ENCODE measurements around the gene SMIM45.

The SMIM45 gene

GRCh38 chr22:41940832-41941765 is 10.9 kb upstream of the SMIM45 start:
- intact Hi-C loops (cut with DNase I; ENCODE audit: low total_unique reads) = no loop called here
- H3K27ac ChIP-seq = peak overlapping the region; percentile 71 to 75
- DNase-seq (ENCODE audit: low spot score in 2 of 2) = peak; percentile 80 to 85
- no peak overlapping the region for H3K4me3 ChIP-seq
- no peaks in the 10 kb centered on the region for H3K36me3 ChIP-seq
- no peaks in the 10 kb centered on the region for H3K4me1 ChIP-seq
- H3K27me3 ChIP-seq = no peaks in the 10 kb centered on the region
- no peaks in the 10 kb centered on the region for H3K9me3 ChIP-seq
- peak; percentile 90 to 97 (median 95) for TF ChIP-seq CTCF (IDR thresholded peaks at IDR 0.05)
- TF ChIP-seq POLR2AphosphoS5 (IDR thresholded peaks at IDR 0.05) = peak in 1 of 3 donors; percentile 23
- no peak for TF ChIP-seq POLR2A (IDR thresholded peaks at IDR 0.05)

- Histone ChIP-seq H3K27ac (no peak overlapping the region), H3K27me3 (no peaks in the 10 kb centered on the region), H3K4me3 (no peak overlapping the region), H3K36me3 (no peaks in the 10 kb centered on the region), H3K4me1 (no peaks in the 10 kb centered on the region), H3K9me3 (no peaks in the 10 kb centered on the region)
- DNase-seq (ENCODE audit: low spot score in 2 of 2) = no peak
- TF ChIP-seq POLR2A (IDR thresholded peaks at IDR 0.05) = no peak
- TF ChIP-seq CTCF (IDR thresholded peaks at IDR 0.05) = no peak
- no peak for TF ChIP-seq POLR2AphosphoS5 (IDR thresholded peaks at IDR 0.05)
- intact Hi-C loops (cut with DNase I; ENCODE audit: low total_unique reads) = no loop called here
Observed at GRCh38 chr22:41943661-41944209, 8.2 kb upstream of the SMIM45 start.

GRCh38 chr22:41946629-41947423 is 5.1 kb upstream of the SMIM45 start, which contains the start of gene CENPM:
Gene CENPM, minus strand, starts transcription at chr22:41947152. Its CDS starts 76 bp downstream, at chr22:41947076.
- TF ChIP-seq POLR2A (IDR thresholded peaks at IDR 0.05) (no peak), CTCF (IDR thresholded peaks at IDR 0.05) (no peak), POLR2AphosphoS5 (IDR thresholded peaks at IDR 0.05) (peak; percentile 19 to 31 (median 31))
- Histone ChIP-seq H3K4me3 (peak within 1 kb of the TSS; percentile 69 to 97 (median 76)), H3K27ac (peak within 1 kb of the TSS; percentile 54 to 79), H3K36me3 (no peaks in the 10 kb centered on the region), H3K9me3 (no peaks in the 10 kb centered on the region), H3K27me3 (no peaks in the 10 kb centered on the region), H3K4me1 (no peaks in the 10 kb centered on the region)
- peak; percentile 95 to 96 for DNase-seq (ENCODE audit: low spot score in 2 of 2)
- intact Hi-C loops (cut with DNase I; ENCODE audit: low total_unique reads) = no loop called here

- no peaks in the 10 kb centered on the region for H3K27me3 ChIP-seq
- peak overlapping the region; percentile 69 to 97 (median 76) for H3K4me3 ChIP-seq
- no peak for DNase-seq (ENCODE audit: low spot score in 2 of 2)
- intact Hi-C loops (cut with DNase I; ENCODE audit: low total_unique reads) = no loop called here
- no peaks in the 10 kb centered on the region for H3K36me3 ChIP-seq
- no peak for TF ChIP-seq POLR2AphosphoS5 (IDR thresholded peaks at IDR 0.05)
- no peak for TF ChIP-seq CTCF (IDR thresholded peaks at IDR 0.05)
- no peak overlapping the region for H3K27ac ChIP-seq
- no peaks in the 10 kb centered on the region for H3K4me1 ChIP-seq
- no peaks in the 10 kb centered on the region for H3K9me3 ChIP-seq
Observed at GRCh38 chr22:41947424-41948080, 4.4 kb upstream of the SMIM45 start.

All from breast epithelium (tissue), 4 donors.